Neuronal stem cell (in vitro differentiated cells): ENCODE measurements around the gene KHDC4. TPM values are rescaled to one million over a fixed set of nuclear protein-coding genes. Genes with fewer than 3 reads are reported as not detected.
A peak's percentile ranks its signal among the peaks of the same experiment; 100 is the strongest.

Experiments
- DNase-seq: peaks from one replicate; pipeline ENCODE4 v3.0.0-alpha.2; 2013; ENCODE audit warnings: low spot score
- H2AFZ ChIP-seq: one replicate; pipeline ENCODE4 v1.6.1; 2013; ENCODE audit warnings: mild to moderate bottlenecking, low read length, inconsistent platforms
- H2AK5ac ChIP-seq: 2 replicates; pipeline ENCODE4 v1.6.1; 2013; ENCODE audit warnings: low read depth, mild to moderate bottlenecking, inconsistent platforms, low read length, moderate library complexity, mixed read lengths
- H2BK120ac ChIP-seq: 2 replicates; pipeline ENCODE4 v1.6.1; 2013; ENCODE audit warnings: low read depth, mild to moderate bottlenecking, inconsistent platforms, low read length, moderate library complexity, mixed read lengths
- H2BK12ac ChIP-seq: one replicate; pipeline ENCODE4 v1.6.1; 2013; ENCODE audit warnings: low read length, inconsistent platforms
- H2BK15ac ChIP-seq: 2 replicates; pipeline ENCODE4 v1.6.1; 2013; ENCODE audit warnings: mild to moderate bottlenecking, low read length, inconsistent platforms, mixed read lengths
- H2BK5ac ChIP-seq: one replicate; pipeline ENCODE4 v1.6.1; 2013; ENCODE audit warnings: inconsistent platforms, mild to moderate bottlenecking, low read length, moderate library complexity
- H3K14ac ChIP-seq: one replicate; pipeline ENCODE4 v1.6.1; 2013; ENCODE audit warnings: low read length, inconsistent platforms
- H3K18ac ChIP-seq: 2 replicates; pipeline ENCODE4 v1.6.1; 2013; ENCODE audit warnings: low read length, inconsistent platforms
- H3K23ac ChIP-seq: 2 replicates; pipeline ENCODE4 v1.6.1; 2013; ENCODE audit warnings: low read depth, mild to moderate bottlenecking, mixed read lengths, low read length, inconsistent platforms; ENCODE audit not compliant: poor library complexity
- H3K27ac ChIP-seq: replicated peaks from 3 replicates; pipeline ENCODE4 v1.5.1; 2013; ENCODE audit warnings: low read length, inconsistent platforms
- H3K27me3 ChIP-seq, 3 experiments: 2 replicates each; pipeline ENCODE4 v1.6.1; 2013; ENCODE audit warnings: low read length in 3 of 3, mild to moderate bottlenecking in 2 of 3, inconsistent platforms in 1 of 3, low read depth in 1 of 3, mixed read lengths in 1 of 3, moderate library complexity in 1 of 3; ENCODE audit not compliant: control insufficient read depth in 3 of 3, insufficient read depth in 3 of 3
- H3K36me3 ChIP-seq, 2 donors: replicated peaks in 1 of 2; 2 replicates each; pipeline ENCODE4 v1.6.1; 2013; ENCODE audit warnings: low read length in 2 of 2; ENCODE audit not compliant: control insufficient read depth in 2 of 2, insufficient read depth in 2 of 2
- H3K4ac ChIP-seq: 2 replicates; pipeline ENCODE4 v1.6.1; 2013; ENCODE audit warnings: inconsistent platforms, mild to moderate bottlenecking, low read length, moderate library complexity
- H3K4me1 ChIP-seq, 2 donors: 1 replicate in 1 of 2; 2 replicates in 1 of 2; pipeline ENCODE4 v1.6.1; 2013; ENCODE audit warnings: low read length in 2 of 2, low read depth in 1 of 2; ENCODE audit not compliant: control insufficient read depth in 2 of 2, insufficient read depth in 1 of 2
- H3K4me2 ChIP-seq: one replicate; pipeline ENCODE4 v1.6.1; 2013; ENCODE audit warnings: mild to moderate bottlenecking, low read length, inconsistent platforms; ENCODE audit not compliant: insufficient read depth, poor library complexity, severe bottlenecking
- H3K4me3 ChIP-seq, 2 donors: 2 replicates each; pipeline ENCODE4 v1.5.1; 2013; ENCODE audit warnings: low read length in 2 of 2, mild to moderate bottlenecking in 2 of 2, inconsistent platforms in 1 of 2, moderate library complexity in 1 of 2
- H3K79me1 ChIP-seq: one replicate; pipeline ENCODE4 v1.6.1; 2013; ENCODE audit warnings: low read depth, mild to moderate bottlenecking, inconsistent platforms, low read length, moderate library complexity
- H3K9ac ChIP-seq: one replicate; pipeline ENCODE4 v1.6.1; 2013; ENCODE audit warnings: mild to moderate bottlenecking, low read depth, low read length, inconsistent platforms; ENCODE audit not compliant: poor library complexity
- H3K9me3 ChIP-seq, 2 donors: replicated peaks in 1 of 2; 2 replicates each; pipeline versions ENCODE3 to v1.6.1; 2013; ENCODE audit warnings: low read length in 2 of 2, mild to moderate bottlenecking in 2 of 2, inconsistent platforms in 1 of 2, low read depth in 1 of 2, mixed read lengths in 1 of 2, moderate library complexity in 1 of 2; ENCODE audit not compliant: control insufficient read depth in 2 of 2, insufficient read depth in 1 of 2
- H4K8ac ChIP-seq: one replicate; pipeline ENCODE4 v1.6.1; 2013; ENCODE audit warnings: low read depth, mild to moderate bottlenecking, inconsistent platforms, low read length, moderate library complexity
- H4K91ac ChIP-seq: one replicate; pipeline ENCODE4 v1.6.1; 2013; ENCODE audit warnings: low read length, low read depth, mild to moderate bottlenecking, inconsistent platforms; ENCODE audit not compliant: poor library complexity
- WGBS, 2 donors: extraction: QIAGEN DNeasy Blood & Tissue Kit; methylation state at CpG; one replicate each; pipeline ENCODE4 v1.1.7; 2013; ENCODE audit warnings: missing lambda C conversion rate in 2 of 2, mixed read lengths in 1 of 2; ENCODE audit not compliant: insufficient read length in 2 of 2, insufficient replicate concordance in 1 of 2; ENCODE audit errors: extremely low coverage in 2 of 2; 5-methylcytosine and 5-hydroxymethylcytosine counted together
- polyA plus RNA-seq, 2 experiments: library from polyadenylated mRNA; stranded (reverse); fragments of 200-250 nt; gene quantifications; one replicate each; pipeline ENCODE4 v1.2.3, GENCODE V29; 2013

KHDC4 gene
- polyA plus RNA-seq (2013, experiment 1 of 2) = 41.1 TPM
- 42.2 TPM for polyA plus RNA-seq (2013, experiment 2 of 2)

DNA sequence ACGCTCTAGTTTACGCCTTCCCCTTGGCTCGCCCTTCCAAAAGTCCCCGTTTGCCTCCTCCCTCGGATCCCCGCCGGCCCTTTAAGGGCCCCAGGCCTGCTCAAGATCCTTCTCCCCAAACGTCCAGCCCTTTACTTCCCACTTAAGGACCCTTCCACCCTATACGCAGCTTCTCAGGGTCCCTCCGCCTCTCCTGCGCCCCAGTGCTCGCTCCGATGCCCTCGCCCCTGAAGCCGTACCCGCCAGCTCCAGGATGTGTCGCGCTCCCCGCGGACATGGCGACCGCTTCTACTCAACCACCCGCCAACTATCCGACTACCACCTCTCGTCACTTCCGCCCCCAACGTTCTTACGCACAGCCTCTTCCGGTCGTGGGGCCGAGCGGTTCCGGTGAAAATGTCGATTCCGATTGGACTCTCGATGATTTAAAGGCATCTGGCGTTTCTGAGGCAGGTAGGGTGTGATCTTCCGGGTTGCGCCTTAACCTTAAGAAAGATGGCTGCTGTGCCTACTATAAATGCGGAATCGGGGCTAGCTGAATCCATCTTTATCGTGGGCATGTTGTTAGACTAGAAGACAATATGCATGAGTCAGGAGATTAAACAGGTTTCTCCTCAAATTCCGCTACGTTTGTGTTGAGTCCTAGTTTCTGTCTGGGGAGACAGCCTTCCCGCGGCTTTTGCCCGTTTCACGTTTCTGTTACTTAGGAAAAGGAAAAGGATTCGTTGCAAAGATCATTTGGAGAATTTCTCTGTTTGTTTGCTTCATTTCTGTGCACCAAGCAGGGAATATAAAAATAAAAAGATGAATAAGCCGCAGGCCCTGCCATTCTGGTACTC, at the start of gene KHDC4:
KHDC4 (minus strand) TSS at position 317 of the 839 bp plus-strand sequence; CDS start at position 277, 40 bp downstream.
- peak within 1 kb of the TSS; percentile 94 to 96 for H3K4me3 ChIP-seq
- no peaks in the 10 kb centered on the region for H3K27me3 ChIP-seq
- H3K9ac ChIP-seq = peak within 1 kb of the TSS; percentile 96
- no peak within 1 kb of the TSS for H3K14ac ChIP-seq
- no peak within 1 kb of the TSS for H2BK12ac ChIP-seq
- peaks cover 13 to 44% of the 10 kb centered on the region in 2 donors for H3K36me3 ChIP-seq
- no peak within 1 kb of the TSS for H4K91ac ChIP-seq
- H3K4me1 ChIP-seq = peaks cover 4 to 13% of the 10 kb centered on the region in 2 donors
- peak within 1 kb of the TSS; percentile 83 for H3K27ac ChIP-seq
- no peak within 1 kb of the TSS for H2BK120ac ChIP-seq
- H3K23ac ChIP-seq = peak within 1 kb of the TSS; percentile 98
- H2BK5ac ChIP-seq = no peak within 1 kb of the TSS
- no peaks in the 10 kb centered on the region for H3K9me3 ChIP-seq
- H2BK15ac ChIP-seq = peak within 1 kb of the TSS; percentile 50
- 100% methylated on average over 1 of the region's 50 CpGs; no CpG with 5 or more reads in 1 of the 2 donors for WGBS, 2 donors
- H3K4ac ChIP-seq = no peak within 1 kb of the TSS
- H2AK5ac ChIP-seq = peak within 1 kb of the TSS; percentile 30
- DNase-seq = peak; percentile 91
- H3K79me1 ChIP-seq = no peaks in the 10 kb centered on the region
- H3K4me2 ChIP-seq = peak within 1 kb of the TSS; percentile 90
- peak within 1 kb of the TSS; percentile 95 for H3K18ac ChIP-seq
- peak within 1 kb of the TSS; percentile 76 for H2AFZ ChIP-seq
- H4K8ac ChIP-seq = peak within 1 kb of the TSS; percentile 74

GRCh38 chr1:155983191-155984024, 49.2 kb upstream of the KHDC4 start:
- no peak overlapping the region for H3K4ac ChIP-seq
- H2AFZ ChIP-seq = no peak overlapping the region
- no CpG with 5 or more reads among the region's 4 CpGs for WGBS, 2 donors
- DNase-seq = no peak
- H3K14ac ChIP-seq = no peak overlapping the region
- H2BK12ac ChIP-seq = no peak overlapping the region
- H3K27me3 ChIP-seq = no peaks in the 10 kb centered on the region
- H3K23ac ChIP-seq = no peak overlapping the region
- no peaks in the 10 kb centered on the region for H3K9me3 ChIP-seq
- peak overlapping the region; percentile 59 for H3K18ac ChIP-seq
- H3K4me2 ChIP-seq = no peak overlapping the region
- H2AK5ac ChIP-seq = no peak overlapping the region
- H3K36me3 ChIP-seq = no peaks in the 10 kb centered on the region
- H3K4me3 ChIP-seq = no peak overlapping the region
- H3K9ac ChIP-seq = no peak overlapping the region
- H2BK15ac ChIP-seq = no peak overlapping the region
- H4K91ac ChIP-seq = no peak overlapping the region
- H4K8ac ChIP-seq = no peak overlapping the region
- H3K27ac ChIP-seq = no peak overlapping the region
- H3K4me1 ChIP-seq = peaks cover 13 to 22% of the 10 kb centered on the region in 2 donors
- no peak overlapping the region for H2BK120ac ChIP-seq
- H2BK5ac ChIP-seq = no peak overlapping the region
- no peaks in the 10 kb centered on the region for H3K79me1 ChIP-seq

- Histone ChIP-seq H3K14ac (no peak overlapping the region), H3K23ac (no peak overlapping the region), H3K4me1 (peaks cover 13 to 22% of the 10 kb centered on the region in 2 donors), H3K79me1 (no peaks in the 10 kb centered on the region), H3K27me3 (no peaks in the 10 kb centered on the region), H3K4ac (no peak overlapping the region), H3K9me3 (no peaks in the 10 kb centered on the region), H4K91ac (no peak overlapping the region), H2AFZ (no peak overlapping the region), H3K9ac (no peak overlapping the region), H2BK5ac (no peak overlapping the region), H3K27ac (no peak overlapping the region), H4K8ac (no peak overlapping the region), H2BK15ac (no peak overlapping the region), H2BK12ac (no peak overlapping the region), H2AK5ac (no peak overlapping the region), H3K36me3 (no peaks in the 10 kb centered on the region), H2BK120ac (no peak overlapping the region), H3K4me2 (no peak overlapping the region), H3K18ac (no peak overlapping the region), H3K4me3 (no peak overlapping the region)
- DNase-seq = no peak
- no CpG with 5 or more reads among the region's 7 CpGs for WGBS, 2 donors
These were observed 47.9 kb upstream of the KHDC4 start for GRCh38 chr1:155982106-155982505.
